Measurements from ENCODE around the gene DIAPH2.

DNA sequence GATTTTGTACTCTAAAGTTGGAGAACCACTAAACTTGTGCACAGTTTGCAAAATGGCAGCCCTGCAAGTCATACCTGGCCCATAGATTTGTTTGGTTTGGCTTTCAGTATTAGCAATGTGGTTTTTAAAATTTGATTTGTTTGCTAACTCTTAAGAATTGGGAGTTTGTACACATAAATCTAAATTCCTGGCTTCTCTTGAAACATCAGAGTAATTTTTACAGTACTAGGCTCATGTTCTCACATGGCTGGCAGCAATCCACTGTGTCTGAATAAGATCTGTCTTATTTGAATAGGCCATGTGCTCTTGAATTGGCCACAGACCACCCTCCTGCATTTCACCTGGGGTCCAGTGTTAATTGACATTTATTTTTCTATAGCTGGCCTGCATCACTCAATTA lies 21.3 kb downstream of the DIAPH2 start:
- TF ChIP-seq POLR2A (IDR thresholded peaks at IDR 0.05): no peak
- TF ChIP-seq, protein P1, sequence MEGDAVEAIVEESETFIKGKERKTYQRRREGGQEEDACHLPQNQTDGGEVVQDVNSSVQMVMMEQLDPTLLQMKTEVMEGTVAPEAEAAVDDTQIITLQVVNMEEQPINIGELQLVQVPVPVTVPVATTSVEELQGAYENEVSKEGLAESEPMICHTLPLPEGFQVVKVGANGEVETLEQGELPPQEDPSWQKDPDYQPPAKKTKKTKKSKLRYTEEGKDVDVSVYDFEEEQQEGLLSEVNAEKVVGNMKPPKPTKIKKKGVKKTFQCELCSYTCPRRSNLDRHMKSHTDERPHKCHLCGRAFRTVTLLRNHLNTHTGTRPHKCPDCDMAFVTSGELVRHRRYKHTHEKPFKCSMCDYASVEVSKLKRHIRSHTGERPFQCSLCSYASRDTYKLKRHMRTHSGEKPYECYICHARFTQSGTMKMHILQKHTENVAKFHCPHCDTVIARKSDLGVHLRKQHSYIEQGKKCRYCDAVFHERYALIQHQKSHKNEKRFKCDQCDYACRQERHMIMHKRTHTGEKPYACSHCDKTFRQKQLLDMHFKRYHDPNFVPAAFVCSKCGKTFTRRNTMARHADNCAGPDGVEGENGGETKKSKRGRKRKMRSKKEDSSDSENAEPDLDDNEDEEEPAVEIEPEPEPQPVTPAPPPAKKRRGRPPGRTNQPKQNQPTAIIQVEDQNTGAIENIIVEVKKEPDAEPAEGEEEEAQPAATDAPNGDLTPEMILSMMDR (IDR thresholded peaks at IDR 0.05): no peak
